Measurements from ENCODE around the gene TEX2.
"Not testable (repeated sequence)": the region's sequence is repeated elsewhere in the genome, so short reads cannot be mapped to it uniquely, and the experiment has no call there.

- not testable (repeated sequence) for TF ChIP-seq CTCF (IDR thresholded peaks at IDR 0.05; ENCODE audit: insufficient read depth, low read length, poor library complexity, severe bottlenecking); EZH2phosphoT487 (conservative IDR thresholded peaks at IDR 0.05; ENCODE audit: low read length)
These were observed 95.4 kb downstream of the TEX2 start for GRCh38 chr17:64167666-64168065.

All from SU-DHL-6 (cell line).